Germinal center (tissue), 1 donor: ENCODE measurements around the gene TMCO4.
"Not testable (repeated sequence)": the region's sequence is repeated elsewhere in the genome, so short reads cannot be mapped to it uniquely, and the experiment has no call there.

Source experiments
- DNase-seq: peaks from one replicate; pipeline ENCODE4 v3.0.0; 2012; ENCODE audit warnings: mixed read lengths, low spot score

The TMCO4 gene

DNA sequence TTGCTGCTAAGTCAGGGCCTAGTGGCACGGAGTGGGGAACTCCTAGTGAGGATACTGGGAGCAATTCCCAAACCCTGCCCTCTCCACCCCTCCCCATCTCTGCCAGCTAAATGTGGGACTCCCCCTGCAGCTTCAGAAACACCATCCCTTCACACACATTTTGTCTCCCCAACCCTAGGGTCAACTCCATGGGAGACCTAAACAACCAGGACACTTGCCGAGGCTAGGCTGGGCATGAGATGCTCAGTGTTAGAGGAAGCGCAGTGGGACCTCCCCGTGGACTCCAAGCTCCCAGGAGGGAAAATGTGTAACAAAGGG is 13.9 kb upstream of the TMCO4 start:
- no peak for DNase-seq

DNA sequence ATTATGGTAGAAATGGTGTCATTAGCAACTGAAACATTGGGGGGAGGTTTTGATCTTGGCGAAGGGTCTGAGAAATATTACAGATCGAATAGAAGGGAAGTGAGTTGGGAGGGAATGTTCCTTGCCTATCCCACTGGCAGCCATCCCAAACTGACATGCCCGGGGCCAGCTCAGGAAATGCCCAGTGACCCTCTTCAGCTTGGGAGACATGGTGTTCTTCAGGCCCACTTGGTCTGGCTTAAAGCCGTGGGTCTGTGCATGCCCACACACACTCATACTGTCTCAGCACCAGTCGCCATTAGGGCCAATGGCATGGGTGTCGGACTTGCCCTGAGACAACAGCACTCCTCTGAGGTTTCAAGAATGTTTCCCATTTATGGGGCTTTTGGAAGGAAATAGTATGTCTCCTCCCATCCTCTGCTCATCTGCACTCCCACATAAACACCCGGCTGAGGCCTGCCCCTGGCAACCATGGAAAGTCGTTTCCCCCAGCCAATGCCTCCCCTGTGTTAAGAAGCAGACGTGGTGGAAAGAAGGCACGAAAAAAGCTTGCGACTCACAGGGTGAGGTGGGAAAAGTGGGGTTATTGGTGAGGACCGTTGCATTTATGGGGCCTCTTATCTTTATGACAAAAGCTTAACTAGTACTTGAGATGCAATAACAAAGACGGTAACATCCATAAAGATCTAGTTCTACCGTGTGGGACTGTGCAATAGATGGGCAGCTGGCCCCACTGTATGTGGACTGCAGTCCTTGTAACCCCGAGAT is 13.3 kb upstream of the TMCO4 start:
- DNase-seq: no peak

DNA sequence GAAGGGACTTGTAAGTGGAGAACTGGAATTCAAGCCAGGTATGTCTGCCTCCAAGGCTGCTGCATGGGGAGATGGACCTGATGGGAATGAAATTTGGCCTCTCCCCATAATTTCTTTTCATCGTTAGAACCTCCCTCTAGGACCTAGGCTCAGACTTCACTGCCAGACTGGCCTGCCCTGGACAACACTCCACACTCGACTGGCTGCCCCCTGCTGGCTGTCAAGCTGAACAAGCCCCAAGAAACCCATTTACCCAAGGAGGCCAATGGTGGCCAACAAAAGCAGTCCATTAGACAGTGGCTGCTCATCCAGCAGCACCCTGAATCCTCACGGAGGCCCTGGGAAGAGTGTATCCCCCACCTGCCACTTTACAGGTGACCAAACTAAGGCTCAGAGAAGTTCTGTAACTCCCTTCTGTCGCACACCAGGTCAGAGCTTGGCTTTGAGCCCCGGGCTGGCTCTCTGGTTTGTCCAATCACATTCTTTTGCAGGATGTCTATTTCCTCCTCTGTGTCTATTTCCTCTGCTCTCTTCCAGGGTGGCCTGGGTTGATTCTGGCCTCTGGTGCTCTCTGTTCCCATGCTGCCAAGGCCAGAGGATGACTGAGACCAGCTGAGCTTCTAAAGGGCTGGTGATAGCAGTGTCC is 11.6 kb upstream of the TMCO4 start:
- DNase-seq: peak; percentile 47

DNA sequence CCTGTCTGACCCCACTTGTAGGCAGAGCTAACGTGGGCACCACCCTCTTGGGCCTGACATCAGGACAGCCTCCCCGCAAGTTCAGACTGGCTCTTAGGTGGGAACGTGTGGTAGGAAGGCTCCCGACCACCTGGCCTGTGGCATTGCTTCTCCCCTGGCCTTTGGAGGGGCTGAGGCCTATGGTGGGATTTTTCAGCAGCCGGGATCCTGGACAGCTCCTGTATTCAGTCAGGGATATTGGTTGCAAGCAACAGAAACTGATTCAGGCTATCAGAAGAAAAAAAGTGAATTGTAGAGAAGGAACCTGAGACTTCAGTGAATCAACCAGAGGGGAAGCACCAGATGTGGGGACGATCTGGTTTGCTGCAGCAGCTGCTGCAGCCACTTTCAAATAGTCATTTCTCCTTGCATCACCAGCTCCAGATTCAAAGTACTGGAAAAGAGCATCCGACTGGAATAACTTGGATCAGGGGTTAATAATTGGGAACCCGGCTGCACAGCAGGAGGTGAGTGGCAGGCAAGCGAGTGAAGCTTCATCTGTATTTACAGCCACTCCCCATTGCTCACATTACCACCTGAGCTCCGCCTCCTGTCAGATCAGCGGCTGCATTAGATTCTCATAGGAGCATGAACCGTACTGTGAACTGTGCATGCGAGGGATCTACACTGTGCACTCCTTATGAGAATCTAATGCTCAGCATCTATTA is 9.5 kb upstream of the TMCO4 start:
- no peak for DNase-seq

DNA sequence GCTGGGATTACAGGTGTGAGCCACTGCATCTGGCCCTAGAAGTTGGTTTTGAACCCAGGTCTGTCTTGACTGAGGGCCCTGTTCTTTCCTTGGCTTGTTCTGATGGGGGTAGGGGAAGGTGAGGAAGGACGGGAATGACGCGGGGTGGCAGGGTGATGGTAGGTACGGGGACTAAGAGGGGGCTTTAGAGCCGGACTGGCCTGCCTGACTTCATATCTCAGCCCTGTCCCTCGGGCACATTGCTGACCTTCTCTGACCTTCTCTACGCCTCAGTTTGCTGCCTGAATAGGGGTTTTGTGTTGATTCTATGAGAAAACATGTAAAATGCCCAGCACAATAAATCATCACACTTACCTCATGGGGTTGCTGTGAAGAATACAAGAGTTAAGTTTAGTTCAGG is 8.6 kb upstream of the TMCO4 start:
- DNase-seq: no peak

DNA sequence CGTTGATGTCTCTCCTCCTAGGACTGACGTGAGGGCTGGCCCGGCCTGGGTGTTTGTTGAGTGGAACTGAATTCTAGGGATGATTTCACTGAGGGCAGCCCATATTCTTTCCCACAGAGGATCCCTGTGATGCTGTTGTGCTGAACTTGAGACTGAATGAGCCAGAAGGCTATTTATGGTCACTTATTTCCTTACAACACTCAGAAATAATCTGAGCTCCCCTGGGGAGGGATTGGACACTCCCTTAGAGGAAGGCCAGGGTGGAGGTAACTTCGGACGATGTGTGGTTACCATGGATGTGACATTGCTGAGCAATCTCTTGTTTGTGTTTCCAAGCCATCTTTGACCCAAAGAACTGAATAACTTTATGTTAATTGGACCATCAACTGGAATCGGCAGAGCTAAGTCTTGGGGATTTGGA is 5.1 kb upstream of the TMCO4 start:
- DNase-seq: no peak

DNA sequence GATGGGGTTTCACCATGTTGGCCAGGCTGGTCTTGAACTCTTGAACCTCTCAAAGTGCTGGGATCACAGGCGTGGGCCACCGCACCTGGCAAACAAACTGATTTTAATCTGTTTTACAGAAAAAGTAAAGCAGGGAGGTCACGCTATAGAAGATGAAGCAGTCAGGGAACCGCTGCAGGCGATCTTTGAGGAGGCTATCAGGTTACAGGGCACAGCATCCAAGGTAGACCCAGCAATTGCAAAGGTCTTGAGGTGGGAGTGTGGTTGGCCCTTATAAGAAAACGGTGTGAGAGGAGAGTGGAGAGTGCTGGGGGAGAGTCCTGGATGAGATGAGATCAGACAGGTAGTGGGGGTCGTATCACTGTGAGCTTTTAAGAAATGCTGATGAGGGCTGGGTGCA is 2.6 kb upstream of the TMCO4 start:
- DNase-seq: no peak

DNA sequence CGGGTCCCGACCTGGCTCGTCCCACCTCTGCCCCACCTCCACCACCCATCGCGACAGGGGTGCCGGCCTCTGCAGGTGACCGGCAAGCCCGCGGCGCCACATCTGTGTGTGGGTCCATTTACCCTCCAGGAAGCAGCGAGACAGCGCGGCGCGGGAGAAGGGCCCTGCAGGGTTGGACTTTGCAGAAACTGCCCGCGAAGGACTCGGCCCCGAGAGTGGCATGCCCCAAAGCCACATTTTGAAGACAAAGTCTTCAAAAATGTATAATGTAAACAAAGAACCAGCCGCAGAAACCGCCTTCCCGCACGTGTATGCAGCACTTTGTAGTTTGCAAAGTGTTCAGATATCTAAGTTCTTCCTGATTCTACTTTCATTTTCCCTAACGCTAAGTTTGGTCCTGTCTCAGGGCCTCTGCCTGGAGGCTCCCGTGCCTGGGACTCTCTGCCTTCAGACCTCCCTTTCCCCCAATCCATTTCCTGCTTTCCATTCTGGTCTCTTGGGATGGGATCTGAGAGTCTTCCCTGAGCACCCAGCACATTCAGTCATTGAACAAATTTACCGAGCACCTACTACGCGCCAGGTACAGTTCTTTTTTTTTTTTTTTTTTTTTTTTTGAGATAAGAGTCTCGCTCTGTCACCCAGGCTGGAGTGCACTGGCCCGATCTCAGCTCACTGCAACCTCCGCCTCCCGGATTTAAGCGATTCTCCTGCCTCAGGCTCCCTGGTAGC is 524 bp upstream of the TMCO4 start:
- peak; percentile 59 for DNase-seq

DNA sequence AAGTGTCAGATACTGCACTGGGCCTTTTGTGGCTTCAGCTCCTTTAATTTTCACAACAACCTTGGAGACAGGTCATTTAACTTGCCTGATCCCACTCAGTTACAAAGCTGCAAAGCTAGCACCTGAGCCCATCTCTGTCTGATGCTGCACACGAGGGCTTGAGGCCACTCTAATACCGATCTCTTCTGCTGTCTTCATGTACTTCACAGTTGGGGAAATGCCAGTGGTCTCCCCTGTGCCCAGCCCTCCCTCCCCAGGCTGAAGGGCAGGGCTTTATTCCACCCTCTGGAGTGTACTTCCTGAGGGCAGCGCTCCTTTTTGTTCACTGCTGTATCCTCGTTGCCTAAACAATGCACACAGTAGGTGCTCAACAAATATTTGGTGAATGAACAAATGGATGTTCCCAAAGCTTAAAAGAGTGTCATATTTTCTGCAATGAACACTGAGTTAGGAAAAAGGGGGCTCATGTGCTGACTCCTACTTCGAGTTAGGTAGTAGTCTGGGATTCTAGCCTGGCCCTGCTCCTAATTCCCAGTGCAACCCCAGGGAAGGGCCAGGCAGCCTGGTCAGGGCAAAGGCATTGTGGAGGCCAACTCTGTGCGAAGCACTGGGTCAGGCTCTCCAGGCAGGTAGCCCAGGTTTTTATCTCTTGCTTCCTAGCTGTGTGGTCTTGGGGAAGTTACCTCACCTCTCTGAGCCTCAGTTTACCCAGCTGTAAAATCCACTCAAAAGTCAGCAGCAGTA is 1.1 kb downstream of the TMCO4 start:
- DNase-seq: no peak

DNA sequence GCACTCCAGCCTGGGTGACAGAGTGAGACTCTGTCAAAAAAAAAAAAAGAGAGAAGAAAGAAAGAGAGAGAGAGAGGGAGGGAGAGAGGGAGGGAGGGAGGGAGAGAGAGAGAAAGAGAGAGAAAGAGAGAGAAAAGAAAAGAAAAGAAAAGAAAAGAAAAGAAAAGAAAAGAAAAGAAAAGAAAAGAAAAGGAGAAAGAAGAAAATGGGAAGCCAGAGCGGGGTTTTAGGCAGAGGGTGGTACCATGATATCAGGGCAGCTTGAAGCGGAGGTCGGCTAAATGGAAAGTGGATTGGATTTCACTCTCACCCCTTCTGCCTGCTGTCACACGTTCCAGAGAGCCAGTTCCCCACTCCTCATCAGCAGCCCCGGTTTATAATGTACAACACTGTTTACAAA is 1.9 kb downstream of the TMCO4 start:
- DNase-seq: no peak

DNA sequence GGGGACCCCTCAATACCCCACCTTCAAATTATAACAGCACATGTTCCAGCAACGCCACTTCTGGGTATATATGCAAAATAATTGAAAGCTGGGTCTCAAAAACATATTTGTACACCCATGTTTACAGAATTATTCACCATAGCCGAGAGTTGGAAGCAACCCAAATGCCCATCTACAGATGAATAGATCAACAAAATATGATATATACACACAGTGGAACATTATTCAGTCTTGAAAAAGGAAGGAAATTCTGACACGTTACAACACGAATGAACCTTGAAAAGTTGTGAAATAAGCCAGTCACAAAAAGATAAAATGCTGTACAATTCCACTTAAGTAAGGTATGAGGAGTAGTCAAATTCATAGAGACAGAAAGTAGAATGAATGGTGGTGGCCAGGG is 5.1 kb downstream of the TMCO4 start:
- DNase-seq: no peak

DNA sequence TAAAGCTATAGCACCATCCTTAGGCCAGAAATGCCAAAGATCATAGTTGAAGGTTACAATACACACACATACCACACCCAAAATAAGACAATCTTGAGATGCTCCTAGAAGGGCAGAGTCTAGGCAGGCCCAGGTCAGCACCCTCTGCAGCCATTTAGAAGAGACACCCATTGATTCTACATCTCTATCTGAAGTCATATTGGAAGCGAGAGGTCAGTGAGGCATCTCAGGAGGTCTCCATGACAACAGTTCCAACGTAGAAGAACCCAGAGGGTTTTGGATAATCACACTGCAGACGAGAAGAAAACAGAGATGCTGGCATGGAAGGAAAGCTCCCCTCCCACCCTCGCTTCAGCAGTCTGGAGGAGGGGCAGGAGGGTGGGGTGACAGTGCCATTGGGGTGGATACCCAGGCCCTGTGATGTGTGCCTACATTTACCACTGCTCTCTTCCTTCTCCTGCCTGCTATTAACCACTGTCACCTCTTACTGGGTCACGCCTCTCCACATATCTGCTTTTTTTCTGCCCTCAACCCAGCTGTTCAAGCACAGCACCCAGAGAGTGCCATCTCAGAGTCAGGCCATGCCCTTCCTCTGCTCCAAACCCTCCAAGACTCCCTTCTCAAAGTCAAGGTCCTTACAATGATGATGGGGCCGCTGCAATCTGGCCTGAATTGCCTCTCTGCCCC is 6.2 kb downstream of the TMCO4 start:
- DNase-seq: no peak

DNA sequence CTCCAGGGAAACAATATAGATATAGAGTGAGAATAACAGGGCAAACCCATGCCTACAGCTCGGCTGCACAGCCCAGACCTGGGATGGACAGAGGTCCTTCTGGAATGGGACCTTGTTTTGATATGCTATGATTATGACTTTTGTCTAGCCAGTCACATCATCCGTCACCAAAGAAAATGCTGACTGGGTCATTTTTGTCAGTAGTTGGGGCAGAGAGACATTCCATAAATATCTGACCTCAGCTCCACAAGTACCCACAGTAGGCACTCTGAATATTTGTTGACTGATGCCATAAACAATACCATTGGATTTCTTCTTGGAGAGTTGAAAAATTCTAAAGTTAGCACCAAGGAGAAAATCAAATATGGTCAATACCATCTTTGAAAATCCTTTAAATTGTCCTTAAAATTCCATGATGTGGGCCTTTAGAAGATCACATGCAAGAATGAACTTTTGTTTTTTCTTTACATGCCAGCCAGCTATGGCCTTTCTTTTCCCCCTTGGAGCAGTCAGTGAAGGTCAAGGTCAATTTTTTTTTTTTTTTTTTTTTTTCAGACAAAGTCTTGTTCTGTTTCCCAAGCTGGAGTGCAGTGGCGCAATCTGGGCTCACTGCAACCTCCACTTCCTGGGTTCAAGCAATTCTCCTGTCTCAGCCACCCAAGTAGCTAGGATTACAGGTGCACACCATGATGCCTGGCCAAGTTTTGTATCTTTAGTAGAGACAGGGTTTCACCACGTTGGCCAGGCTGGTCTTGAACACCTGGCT is 7.3 kb downstream of the TMCO4 start:
- DNase-seq: no peak

DNA sequence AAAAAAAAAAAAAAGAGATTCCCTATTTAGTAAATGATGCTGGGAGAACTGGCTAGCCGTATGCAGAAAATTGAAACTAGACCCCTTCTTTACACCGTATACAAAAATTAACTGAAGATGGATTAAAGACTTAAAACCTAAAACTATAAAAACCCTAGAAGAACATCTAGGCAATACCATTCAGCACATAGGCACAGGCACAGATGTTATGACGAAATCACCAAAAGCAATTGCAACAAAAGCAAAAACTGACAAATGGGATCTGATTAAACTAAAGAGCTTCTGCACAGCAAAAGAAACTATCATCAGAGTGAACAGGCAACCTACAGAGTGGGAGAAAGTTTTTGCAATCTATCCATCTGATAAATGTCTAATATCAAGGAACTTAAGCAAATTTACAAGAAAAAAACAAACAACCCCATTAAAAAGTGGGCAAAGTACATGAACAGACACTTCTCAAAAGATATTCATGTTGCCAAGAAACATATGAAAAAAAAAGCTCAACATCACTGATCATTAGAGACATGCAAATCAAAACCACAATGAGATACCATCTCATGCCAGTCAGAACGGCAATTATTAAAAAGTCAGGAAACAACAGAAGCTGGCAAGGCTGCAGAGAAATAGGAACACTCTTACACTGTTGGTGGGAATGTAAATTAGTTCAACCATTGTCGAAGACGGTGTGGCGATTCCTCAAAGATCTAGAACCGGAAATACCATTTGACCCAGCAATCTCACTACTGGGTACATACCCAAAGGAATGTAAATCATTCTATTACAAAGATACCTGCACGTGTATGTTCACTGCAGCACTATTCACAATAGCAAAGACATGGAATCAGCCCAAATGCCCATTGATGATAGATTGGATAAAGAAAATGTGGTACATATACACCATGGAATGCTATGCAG is 9.4 kb downstream of the TMCO4 start:
- DNase-seq: not testable (repeated sequence)

DNA sequence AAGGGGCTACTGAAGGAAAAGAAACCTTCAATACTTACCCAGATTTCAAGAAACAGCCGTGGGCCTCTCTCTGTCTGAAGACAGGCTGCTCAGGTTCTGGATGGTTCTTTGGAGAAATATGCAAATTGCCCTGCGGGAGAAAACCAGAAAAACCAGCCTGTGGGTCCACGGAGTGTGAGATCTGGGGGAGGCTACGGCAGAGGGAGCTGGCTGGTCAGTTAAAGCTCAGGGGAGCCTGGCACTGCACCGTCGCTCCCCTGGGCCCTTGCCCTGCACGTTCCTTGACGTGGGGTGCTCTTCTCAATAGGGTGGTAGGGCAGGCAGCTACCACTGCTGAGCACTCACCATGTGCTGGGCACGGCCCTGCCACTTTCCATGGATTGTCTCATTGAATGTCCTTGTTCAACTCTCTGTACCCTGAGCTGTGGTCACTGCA is 12.7 kb downstream of the TMCO4 start:
- DNase-seq: no peak

DNA sequence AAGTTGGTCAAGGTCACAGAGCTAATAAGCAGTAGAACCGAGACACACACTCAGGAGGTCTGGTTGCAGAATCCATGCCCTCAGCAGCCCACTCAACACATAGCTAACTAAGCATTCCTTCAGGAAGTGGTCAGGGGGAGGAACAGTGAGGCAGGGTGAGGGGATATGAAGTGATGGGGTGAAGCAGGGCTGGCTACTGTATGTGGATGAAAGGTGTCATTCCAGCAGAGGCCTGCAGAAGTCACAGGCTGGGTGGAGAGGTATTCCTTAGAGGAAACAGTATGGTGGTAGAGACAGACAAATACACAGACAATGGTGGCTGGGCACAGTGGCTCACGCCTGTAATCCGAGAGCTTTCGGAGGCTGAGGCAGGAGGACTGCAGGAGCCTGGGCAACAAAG is 14.1 kb downstream of the TMCO4 start:
- DNase-seq: no peak

DNA sequence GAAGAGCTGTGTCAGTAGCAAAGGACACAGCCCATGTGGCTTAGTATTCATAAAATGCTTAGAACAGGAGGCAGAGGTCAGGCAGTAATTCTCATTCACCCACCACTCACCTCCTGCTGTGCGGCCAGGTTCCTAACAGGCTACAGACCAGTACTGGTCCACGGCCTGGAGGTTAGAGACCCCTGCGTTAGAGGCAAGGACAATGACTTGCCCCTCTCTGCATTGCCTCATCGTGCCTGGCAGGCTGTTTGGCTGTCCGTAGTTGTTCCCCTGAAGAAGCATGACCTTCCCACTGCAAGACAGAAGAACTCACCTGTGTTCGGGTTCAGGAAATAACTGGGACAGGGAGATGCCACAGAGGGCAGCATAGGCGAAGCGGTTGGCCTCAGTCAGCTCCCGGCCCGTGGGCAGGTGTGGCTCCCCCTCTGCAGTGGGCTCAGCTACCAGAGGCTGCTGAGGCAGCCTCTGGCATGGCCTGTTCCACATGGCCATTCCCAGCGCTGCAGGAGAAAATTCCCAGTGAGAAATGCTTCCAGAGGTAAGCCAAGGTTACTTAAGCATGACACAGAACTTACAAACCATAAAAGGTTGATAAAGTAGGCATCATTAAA is 19.3 kb downstream of the TMCO4 start:
- DNase-seq: no peak

DNA sequence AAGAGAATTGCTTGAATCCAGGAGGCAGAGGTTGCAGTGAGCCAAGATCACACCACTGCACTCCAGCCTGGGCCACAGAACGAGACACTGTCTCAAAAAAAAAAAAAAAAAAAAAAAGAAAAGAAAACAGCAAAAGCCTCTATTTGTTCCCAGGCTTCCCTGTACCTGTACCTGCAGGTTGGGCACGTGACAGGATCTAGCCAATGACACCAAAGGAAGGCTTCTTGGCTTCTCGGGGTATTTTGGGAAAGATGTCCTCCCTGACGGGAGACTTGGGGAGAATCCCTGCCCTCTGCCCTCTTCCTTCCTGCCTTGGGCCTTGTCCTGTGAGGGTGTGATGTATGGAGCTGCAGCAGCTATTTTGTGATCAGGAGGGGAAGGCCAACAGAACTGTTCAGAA is 22.8 kb downstream of the TMCO4 start:
- no peak for DNase-seq

DNA sequence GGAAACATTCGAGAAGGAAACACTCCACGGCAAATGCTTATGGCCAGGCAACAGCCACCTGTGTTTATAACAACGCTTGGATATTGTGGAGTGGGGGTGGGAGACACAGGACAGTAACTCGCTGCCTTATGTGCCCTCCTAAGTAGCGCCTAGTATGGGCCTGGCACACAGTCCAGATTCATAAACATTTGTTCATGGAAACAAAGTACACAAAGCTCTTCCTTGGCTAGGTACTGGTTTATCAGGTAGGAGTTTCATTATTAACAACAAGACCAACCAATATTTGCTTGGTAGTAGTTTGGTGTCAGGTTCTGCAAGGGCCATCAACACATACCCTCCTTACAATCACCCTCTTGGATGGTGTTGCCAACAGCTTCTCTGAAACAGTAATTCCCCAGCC is 23.4 kb downstream of the TMCO4 start:
- DNase-seq: no peak
